ENCODE results near the gene DNAJC18.
A peak's percentile ranks its signal among the peaks of the same experiment; 100 is the strongest.
"Not testable (repeated sequence)": the region's sequence is repeated elsewhere in the genome, so short reads cannot be mapped to it uniquely, and the experiment has no call there.

DNAJC18 gene

DNA sequence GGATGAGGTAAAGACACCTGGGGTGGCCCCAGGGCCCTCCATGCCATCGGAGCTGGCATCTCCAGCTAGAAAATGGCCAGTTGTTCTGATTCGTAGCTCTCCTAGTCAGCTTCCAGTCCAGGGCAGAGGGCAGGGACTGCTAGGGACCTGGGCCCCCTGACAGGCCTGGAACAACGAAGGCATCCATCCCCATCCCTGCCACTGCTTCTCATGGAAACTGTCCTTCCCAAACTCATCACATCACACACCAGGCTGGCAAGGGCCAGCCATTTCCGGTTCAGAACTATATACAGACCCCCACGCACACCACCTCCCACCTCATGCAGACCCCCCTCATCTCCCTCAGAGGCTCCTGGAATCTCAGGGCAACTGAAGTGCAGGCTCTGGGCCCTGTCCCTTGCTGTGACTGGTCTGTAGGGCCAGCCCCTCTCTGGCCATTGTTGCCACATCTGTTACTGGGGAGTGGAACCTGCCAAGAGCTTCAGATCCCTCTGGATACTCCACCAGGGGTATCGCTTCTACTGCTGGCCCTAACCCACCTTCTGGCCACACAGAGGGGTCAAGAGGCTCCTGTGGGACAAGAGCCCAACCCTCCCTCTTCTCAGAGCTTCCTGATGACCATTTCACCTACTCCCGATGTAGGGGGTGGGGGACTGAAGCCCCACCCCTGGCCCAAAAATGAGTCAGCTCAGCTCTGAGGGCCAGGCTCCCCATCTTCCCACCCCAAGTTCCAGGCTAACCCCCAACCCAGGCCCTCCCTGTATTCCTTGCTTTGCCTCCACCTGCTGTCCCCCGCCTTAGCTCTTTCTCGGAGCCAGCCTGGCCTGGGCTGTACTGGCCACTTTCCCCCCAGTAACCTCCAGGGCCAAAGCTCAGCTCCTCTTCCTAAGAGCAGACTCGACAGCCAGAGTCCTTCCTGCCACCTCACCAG lies 48.4 kb downstream of the DNAJC18 start:
- DNase-seq (ENCODE audit: low read depth, low spot score): no peak
- peak overlapping the region; percentile 85 for H3K27ac ChIP-seq

DNA sequence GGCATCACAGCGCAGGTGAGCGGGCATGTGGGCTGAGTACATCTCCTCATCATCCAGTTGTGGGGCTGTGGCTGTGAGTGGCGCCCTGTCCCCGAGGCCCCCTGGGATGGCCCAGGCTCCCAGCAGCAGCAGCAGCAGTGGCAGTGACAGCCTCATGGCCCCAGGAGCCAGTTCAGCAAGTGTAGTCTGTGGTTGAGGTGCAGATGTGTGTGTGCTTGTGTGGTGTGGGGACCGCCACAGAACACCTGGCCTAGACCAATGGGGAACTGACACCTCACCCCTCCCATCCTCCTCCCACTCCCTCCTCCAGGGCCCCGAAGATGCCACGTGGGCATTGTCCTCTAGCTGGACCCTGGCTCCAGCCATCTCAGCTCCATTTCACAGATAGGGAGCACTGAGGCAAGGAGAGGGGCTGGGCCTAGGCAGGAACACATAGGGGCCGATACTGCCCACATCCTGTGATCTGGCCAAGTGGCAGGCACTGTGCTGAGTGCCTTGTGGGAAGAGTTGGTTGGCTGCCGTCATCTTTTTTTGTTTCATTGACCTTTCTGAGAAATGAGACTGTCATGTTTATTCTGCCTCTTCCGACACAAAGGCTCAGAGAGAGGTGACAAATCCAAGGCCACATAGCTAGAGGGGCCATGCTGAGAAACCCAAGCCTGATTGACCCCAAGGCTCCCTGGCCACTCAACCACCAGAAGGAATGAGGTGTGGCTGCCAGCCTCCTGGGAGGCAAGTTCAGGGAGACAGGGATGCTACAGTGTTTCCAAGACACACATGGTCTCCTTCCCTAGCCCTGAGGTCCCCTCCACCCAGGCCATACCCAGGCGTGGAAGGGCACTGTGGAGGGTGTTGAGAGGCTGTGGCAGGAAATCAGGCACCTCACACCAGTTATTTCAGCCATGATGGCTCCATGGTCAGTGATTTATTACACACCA lies 49.4 kb downstream of the DNAJC18 start, which contains the start of gene MZB1:
Gene MZB1, minus strand, starts transcription at position 213 of the 938 bp plus-strand sequence. Its CDS starts 57 bp downstream, at position 156.
- peak within 1 kb of the TSS; percentile 85 for H3K27ac ChIP-seq
- DNase-seq (ENCODE audit: low read depth, low spot score): no peak

DNA sequence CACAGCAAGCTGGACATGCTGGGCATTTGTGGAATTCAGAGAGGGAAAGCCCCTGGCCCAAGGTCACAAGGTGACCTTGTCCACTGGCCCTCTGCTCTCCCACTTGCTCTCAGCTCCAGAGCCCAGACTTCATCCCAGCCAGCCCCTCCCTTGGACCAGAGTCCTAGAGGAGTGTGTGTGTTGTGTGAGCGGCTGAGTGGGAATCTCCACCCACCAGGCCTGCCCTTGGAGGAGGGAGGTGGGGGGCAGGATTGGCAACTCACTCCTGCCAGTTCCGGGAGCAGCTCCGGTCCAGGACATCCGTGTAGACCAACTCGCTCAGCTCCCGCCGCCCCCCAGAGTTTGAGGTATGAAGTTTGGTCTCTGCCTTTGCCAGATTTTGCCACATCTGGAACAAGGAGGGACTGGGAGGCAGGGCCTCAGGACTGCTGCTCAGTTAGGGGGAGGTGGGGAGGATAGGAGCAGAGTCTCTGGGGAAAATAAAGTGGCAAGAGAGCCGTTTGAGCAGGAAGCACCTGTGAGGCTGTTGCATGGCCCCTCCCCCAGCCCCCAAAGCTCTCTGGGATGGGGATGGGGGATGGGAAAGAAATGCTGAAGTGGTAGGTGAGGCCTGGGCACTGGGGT lies 51.0 kb downstream of the DNAJC18 start:
- no peak overlapping the region for H3K27ac ChIP-seq
- no peak for DNase-seq (ENCODE audit: low read depth, low spot score)

DNA sequence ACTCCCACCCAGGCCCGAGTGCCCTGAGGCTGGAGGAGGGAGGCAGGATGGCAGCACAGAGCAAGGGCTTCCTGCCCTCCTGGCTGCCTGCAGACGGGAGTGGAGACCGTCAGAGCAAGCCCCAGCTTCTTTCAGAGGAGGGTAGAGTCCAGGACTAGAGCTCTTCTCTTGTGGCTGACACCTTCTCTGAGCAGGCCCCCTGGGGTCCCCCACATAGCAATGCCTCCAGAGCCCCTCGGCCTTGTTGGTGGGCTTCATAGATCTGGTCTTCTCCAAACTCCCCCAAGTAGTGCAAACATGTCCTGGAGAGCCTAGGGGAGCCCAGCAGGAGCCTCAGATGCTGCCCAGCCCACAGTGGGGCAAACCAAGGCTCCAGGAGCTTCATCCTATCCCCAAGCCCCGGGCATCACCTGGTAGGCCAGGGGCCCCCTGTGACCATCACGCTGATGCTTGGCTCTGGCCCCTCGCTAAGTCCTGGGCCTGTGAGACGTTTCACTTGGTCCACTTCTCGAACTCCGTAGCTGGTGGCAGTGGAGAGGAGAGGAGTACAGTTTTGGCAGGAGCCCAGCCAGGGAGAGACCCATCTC lies 51.6 kb downstream of the DNAJC18 start:
- H3K27ac ChIP-seq: no peak overlapping the region
- no peak for DNase-seq (ENCODE audit: low read depth, low spot score)

DNA sequence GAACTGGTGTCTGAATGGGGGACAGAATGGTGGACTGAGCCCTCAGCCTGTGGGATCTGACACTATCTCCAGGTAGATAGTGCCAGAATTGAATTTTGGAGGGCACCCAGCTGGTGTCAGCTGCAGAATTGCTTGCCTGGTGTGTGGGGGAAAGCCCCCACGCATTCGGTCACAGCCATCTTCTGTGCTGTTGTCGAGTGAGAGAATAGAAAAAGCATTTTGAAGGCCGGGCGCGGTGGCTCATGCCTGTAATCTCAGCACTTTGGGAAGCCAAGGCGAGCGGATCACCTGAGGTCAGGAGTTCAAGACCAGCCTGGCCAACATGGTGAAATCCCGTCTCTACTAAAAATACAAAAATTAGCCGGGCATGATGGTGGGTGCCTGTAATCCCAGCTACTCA lies 52.4 kb downstream of the DNAJC18 start:
- H3K27ac ChIP-seq; DNase-seq (ENCODE audit: low read depth, low spot score): not testable (repeated sequence)

DNA sequence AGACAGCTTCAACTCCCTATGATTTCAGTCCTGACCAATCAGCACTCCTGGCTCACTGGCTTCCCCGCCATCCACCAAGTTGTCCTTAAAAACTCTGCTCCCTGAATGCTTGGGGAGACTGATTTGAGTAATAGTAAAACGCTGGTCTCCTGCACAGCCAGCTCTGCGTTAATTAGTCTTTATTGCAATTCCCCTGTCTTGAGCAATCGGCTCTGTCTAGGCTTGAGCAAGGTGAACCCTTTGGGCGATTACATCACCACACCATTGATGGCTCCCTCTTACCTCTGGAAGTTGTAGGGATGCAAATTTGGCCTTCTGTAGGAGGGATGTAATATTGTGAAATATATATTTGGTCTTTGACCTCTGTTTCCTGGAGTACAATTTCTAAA lies 53.3 kb downstream of the DNAJC18 start:
- no peak for DNase-seq (ENCODE audit: low read depth, low spot score)
- peak overlapping the region; percentile 19 for H3K27ac ChIP-seq

DNA sequence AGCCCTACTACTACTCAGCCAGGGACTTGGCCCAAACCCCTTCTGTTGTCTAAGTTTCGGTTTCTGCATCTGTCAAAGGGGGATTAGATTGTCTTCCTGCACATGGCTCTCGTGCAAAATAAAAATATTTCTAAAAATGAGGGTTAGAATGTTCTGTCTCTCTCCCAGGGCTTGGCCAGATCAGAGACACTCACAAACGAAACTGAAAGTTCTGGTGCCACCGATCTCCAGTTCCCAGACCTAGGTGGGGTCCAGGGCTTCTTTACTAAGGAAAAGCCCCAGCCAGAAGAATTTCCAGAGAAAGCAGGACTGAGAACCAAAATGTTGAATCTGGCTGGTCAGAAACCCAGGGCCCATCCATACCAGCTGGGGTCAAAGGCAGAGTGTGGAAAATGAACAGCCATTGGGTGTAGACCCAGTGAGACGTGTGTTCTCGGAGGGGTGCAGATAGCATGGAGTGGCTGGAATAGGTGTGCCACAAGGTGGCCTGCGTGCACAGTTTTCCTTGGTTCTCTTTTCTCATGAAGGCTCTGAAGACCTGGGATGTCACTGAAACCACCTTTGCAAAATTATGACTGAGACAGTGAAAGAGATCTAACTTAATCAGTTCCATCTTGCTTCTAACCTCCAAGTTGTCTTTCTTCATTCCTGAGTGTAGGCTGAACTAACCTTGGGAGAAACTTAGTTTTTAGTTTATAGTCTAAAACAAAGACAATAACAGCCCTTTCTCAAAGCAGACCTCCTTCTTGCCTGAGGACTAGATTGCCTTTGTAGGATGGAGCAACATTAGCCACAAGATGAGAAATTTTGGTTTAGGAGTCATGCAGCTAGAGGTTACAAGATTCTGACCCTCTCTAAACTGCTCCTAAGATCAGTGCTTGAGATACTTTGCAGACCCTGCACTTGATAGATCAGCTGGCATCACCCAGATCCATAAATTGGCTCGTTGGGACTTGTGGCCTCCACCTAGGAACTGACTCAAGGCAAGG lies 54.0 kb downstream of the DNAJC18 start:
- H3K27ac ChIP-seq: peak overlapping the region; percentile 19
- DNase-seq (ENCODE audit: low read depth, low spot score): no peak

DNA sequence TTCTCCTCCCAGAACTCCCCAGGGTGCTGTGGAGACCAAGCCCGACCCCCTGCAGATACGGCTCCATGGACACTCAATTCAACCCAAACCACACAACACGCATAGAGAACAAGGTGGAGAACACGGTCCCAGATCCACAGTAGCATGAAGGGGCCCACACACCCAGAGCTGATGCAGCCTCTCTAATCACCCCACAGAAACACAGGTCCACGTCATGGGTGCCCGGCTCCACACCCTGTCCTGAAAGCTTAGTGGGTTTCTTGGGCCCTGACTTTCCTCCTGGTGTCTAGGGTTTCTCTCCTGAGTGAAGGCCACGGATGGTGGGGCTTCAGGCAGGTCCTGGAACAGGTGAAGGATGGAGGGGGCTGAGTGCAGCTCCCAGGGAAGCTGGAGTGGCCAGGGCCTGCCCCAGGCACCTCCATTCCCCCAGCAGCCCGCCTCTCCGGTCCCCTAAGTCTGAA lies 54.7 kb downstream of the DNAJC18 start:
- no peak overlapping the region for H3K27ac ChIP-seq
- DNase-seq (ENCODE audit: low read depth, low spot score): no peak

DNA sequence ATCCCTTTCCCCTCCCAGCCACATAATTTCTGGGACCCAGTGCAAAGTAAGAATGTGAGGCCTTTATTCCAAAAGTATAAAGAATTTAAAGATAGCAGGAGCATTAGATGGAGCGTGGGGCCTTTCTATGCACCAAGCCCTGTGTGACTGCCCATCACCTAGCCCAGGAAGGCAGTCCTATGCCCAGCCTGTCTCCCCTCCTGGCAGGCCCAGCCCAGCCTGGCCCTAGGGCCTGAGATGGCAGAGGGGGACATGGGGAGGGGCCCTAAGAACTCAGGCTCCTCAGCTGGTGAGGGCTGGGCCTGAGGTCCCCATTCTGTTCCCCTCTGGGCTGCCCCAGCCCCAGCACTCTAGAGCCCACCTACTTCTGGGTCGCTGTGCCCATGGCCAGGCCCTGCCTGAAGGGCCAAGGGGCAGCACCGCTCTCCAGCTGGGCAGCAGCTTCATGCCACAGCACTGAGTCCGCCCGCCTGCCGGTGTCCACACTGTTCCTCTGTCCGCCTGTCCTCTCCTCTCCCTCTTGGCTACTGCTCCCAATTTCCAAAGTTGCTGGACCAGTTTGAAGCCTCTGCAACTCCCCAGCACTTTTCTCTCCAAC lies 55.2 kb downstream of the DNAJC18 start:
- H3K27ac ChIP-seq: no peak overlapping the region

DNA sequence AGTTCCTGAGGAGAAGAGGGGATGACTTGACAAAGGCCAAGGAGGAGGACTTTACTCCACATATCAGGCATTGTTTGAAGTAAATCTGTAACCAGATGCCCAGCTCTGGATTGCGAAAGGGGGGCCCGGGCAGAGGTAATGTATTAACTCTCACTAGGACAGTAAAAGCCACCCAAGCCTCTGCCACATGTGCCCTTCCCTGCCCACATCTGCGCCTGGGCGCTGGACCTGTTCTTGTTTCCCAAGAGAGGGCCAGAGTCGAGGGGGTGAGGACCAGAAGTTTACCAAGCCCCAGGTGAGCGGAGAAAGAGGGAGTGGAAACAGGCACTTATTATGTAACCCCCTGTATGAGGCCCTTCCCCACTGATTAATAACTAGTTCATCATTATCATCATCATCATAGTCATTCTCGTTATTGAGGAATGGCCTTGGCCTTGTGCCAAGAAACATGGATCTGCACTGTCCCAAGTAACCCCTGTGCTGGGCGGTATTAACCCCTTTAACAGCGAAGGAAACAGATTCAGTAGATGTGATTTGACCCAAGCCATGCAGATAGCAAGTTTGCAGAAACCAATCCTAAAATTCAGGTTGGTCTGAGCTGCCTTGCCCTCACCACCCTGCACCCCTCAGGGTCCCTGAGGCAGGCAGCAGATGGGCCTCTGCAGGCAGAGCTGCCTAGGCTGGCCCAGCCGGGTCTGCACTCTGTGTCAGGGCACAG lies 55.9 kb downstream of the DNAJC18 start, which contains the start of gene SLC23A1:
Gene SLC23A1, minus strand, starts transcription at position 23 of the 718 bp plus-strand sequence. CDS start 44 bp downstream, outside the sequence.
- no peak within 1 kb of the TSS for H3K27ac ChIP-seq
- DNase-seq (ENCODE audit: low read depth, low spot score): no peak

More for the DNA sequence above, 55.2 kb downstream of the DNAJC18 start:
- DNase-seq (ENCODE audit: low read depth, low spot score): no peak

DNA sequence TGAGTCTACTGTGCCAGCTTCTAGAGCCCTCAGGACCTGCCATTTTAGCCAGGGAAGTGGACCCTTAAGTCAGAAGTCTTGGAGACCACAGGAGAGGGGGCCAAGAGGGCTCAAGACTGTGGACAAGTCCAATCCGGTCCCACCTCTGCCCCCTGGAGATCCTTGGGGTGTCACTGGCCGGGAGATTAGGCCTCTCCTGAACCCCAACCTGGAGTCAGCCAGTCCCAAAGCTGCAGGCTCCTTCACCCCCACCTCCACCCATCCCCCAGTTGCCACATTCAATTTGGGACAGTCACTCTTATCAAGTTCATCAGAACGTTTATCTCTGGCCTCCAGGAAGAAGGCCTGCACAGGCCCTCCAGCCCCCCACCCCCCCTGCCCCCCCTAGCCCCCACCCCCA lies 56.5 kb downstream of the DNAJC18 start:
- DNase-seq (ENCODE audit: low read depth, low spot score): no peak
- no peak overlapping the region for H3K27ac ChIP-seq

DNA sequence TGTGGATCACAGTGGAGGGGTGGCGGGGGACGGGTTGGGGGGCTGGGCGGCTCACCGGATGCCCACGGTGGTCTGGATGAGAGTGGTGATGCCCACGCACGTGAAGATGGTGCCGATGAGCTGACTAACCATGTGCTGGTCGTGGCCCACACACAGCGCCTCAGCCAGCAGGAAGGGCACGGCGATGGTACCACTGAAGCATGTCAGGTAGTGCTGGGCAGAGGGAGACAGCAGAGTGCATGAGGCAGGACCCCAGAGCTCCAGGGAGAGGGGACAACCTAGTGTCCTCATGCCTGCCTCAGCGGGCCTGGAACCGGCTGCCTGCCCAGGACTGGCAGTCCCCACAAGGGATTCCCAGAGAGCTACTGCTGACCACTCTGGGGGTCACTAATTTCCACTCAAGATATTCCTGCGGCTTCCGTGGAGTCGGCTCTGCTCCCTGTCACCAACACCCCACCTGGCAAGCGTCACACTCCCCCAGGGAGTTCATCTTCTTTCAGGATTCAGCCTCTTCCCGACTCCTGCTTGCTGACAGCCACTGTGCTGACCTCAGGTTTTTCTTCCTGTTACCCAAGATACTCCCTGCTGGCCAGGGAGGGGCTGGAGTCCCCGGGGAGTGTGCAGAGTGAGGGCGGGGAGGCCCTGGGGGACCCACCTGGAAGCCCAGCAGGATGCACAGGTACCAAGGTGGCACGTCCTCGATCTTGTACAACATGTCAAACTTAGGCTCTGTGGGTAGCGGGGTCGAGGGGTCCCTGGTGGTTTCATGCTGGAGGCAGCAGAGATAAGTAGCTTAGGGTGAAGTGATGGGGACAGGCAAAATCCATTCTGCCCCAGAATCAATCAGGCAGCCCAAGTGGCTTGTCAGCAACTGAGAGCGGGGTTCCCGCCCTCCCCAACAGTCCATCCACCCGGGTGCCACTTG lies 57.2 kb downstream of the DNAJC18 start:
- no peak overlapping the region for H3K27ac ChIP-seq

DNA sequence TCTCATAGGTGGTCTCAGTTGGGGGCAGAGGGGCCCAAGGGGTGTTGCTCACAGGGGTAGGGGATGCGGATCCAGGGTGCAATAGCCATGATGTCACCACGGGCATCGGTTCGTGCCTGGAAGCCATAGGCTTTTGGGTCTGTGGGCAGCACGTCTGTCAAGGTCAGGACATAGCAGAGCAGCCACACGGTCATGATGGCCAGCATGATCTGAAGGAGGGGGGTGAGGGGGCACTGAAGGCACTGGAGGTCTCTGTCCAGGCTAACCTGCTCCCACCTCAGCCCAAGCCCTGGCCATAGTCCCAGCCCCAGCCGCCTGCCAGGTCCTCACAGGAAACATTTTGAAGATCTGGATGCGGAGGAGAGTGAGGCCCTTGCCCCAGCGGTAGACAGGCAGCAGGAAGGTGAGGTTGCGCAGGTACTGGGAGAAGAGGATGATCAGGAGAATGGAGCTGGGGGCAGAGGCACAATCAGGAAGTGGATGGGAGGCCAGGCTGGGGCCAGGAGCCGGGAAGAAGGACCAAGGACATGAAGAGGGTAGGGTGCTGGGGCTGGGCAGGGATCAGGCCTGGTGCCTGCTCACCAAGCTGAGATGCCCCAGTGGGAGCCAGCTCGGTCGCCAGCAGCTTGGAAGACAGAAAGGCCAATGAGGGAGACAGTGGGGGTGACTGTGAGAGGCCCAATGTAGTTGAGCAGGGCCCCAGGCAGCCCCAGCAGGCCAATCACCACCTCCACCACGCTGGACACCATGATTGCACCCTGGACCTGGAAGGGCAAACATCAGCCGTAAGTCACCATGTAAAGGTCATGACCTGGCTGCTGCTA lies 59.5 kb downstream of the DNAJC18 start:
- no peak for DNase-seq (ENCODE audit: low read depth, low spot score)
- H3K27ac ChIP-seq: no peak overlapping the region

More for the DNA sequence above, 57.2 kb downstream of the DNAJC18 start:
- no peak for DNase-seq (ENCODE audit: low read depth, low spot score)

DNA sequence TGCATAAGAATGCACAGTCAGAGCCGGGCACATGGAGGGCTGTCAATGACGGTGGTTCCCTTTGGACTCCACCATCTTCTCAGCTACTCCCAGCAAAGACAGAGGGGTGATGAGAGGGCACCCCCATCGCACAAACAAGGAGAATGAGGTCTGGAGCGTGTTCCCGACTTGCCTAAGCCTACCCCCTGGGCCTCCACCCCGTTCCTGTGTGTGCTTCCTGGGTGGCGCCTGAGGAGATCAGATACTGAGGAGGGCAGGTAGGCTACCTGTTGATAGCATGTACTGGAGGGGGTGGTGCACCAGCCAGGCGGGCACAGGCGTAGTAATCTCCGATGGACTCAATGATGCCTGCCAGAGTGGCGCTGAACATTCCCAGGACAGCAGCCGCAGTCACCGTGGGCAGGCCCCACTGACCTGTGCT lies 60.4 kb downstream of the DNAJC18 start:
- DNase-seq (ENCODE audit: low read depth, low spot score): no peak
- H3K27ac ChIP-seq: no peak overlapping the region

DNA sequence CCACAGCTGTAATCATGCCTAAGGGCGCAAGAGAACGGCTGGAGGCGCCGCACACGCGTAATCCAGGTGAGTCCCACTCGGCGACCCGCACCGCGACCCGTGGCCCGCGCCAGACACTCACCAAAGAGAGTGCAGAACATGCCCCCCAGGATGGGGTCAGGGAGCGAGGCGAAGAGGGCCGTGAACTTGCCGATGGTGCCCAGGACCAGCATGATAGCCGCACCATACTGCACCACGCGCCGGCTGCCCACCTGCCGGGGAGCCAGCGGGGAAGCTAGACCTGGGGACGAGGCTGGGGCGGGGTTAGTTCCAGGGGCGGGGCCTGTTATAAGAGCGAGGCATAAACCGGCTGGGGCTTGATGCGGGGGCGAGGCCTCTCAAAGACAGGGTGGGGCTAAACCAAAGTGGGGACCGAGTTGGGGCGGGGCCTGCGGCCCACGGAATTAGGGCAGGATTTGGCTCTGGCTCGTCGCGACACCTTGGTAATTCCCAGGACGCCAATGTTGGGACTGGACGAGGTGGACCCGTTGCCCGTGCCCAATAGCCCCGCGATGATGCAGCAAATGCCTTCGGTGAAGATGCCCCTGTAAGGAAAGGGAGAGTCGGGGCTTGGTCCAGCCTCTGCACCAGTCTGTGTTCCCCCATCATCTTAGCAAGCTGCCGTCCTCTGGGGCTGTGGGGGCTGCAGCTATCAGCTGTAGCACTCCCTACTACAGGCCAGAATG lies 61.1 kb downstream of the DNAJC18 start:
- DNase-seq (ENCODE audit: low read depth, low spot score): no peak
- no peak overlapping the region for H3K27ac ChIP-seq

All from epithelial cell of prostate (primary cell).